Measurements from ENCODE around the gene SECISBP2L.

The SECISBP2L gene

DNA sequence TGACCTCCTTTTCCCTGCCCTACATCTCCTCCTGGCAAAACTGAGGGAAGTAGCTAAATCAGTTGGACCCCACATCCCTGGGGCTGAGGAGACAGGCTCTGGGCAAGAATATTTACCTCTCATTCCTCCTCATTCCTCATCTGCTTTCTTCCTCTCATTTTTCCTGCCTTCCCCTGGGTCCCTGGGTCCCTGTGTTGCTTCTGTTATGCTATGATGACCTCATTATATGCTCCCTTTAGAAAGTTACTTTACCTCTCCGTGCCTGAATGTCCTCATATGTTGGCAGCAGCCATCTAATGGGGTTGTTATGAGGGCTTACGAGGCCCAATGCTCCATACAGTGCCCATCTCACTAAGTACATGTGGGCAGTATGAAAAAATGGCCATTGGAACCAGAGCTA lies 81.3 kb downstream of the SECISBP2L start:
- DNase-seq (ENCODE audit: low read depth in 2 of 2): no peak

DNA sequence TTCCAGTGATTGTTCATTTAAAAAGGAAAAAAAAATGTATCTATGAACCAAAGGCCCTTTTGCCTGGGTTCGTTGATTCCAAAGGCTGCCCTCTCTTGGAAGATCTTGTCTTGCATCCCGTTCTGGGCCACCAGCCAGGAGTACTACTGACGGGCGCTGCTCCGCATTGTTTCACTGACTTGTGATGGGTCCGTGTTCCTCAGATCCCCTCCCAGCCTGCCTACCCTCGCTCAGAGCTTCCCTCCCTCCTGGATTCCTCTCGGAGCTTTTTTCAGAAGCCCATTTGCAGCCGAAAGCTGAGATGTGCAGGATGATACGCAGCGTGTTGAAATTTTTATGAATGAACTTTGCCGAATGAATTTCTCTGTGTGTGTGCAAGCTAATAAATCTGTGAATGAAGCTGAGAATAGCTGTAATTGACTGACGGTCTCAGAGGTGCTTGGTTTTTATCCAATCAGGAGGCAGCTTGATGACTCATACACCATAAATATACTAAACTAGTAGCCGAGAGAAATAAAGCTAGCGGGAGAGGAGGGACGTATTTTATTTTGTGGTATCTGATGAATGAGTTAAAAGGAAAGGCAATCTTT lies 82.6 kb downstream of the SECISBP2L start, which contains the start of gene SHC4:
Gene SHC4 (minus strand): TSS at position 396 of the 590 bp plus-strand sequence. CDS start 904 bp downstream, outside the sequence.
- no peak for DNase-seq (ENCODE audit: low read depth in 2 of 2)

DNA sequence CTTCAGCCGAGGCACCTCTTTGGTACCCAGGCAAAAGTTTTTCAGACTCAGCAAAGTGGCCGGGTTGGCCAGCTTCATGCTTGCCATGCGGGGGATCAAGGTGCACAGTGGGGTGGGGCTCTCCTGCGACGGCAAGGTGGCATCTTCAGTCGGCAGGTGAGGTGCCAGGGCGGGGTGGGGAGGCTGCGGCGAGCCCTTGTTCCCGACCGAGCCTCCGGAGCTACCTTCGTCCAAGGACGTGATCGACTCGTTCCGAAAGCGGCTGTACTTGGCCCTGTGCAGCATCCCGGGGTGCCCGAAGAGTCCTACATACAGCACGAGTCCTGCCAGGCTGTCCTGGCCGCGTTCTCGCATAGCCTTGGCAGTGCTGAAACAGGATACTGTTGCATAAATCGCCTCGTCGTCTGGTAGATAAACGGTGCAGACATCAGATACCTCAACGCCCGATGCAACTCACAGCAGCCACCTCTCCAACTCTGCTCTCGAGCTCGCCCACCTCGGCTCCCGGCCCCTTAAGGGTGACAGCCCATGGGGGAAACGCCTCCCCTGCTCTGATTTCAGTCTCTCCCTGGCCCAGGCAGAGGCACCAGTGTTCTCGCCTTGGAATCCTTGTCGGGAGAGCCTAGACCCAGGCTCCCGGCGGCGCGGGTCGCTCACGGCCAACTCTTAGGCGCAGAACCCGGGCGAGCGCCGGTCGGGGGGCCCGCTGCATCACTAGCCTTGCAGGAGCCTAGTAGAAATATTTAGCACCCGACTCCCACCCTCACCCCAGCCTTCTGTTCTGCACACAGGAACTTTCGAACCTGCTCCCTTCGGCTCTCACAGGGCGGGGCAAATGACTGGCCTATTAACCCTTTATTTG lies 83.4 kb downstream of the SECISBP2L start:
- DNase-seq (ENCODE audit: low read depth in 2 of 2): no peak

DNA sequence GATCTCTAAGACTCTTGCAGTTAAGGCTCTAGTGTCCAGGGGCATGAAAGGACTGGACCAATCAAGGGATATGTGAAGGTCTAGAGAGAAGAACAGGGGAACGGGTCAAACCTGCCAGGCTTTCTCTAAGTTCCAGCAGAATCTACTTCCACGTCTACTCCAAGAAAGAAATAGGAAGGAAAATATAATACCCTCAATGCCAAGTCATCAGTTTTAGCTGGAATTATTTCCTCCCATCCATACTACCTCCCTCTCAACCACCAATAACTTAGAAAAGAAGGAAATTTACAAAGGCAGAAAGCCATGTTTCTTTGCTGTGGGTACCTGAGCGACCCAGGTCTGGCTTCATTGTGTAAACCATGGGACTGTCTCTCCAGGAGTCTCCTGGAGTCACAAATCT lies 90.3 kb downstream of the SECISBP2L start:
- DNase-seq (ENCODE audit: low read depth in 2 of 2): no peak

DNA sequence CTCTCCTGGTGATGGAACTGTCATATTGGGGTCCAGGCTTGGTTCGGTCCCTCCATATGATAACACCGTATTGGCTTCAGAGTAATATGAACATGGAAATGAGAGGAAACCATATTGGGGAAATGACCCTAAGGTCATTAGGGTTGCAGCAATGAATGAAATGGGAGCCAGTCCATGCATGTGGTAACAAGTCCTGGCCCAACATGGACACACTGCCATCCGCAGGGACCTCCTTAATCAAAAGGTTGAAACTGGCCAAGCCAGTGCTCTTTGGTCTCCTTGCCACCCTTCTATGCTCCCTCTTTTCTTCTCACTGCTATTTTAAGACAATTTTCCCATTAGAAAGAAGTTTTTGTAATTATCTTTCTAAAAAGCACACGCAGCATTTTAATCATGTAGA lies 90.9 kb downstream of the SECISBP2L start:
- DNase-seq (ENCODE audit: low read depth in 2 of 2): no peak

DNA sequence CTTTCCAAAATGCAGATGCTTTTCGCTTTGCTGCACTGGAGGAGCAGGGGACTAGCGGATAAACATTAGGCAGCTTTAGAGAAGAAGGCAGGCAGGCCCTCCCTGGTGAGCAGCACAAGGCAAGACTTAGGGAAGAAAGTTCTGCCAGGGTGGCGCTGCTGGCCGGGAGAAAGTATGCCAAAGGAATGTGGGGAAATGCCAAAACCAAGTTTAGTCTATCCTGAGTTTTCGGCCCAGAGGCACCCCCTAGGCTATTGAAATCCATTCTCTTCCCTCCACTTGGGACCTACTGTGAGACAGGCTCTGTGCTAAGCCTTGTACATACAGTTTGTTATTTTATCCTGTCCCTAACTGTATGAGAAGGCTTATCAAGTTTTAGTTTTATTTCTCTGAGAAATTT lies 91.7 kb downstream of the SECISBP2L start:
- no peak for DNase-seq (ENCODE audit: low read depth in 2 of 2)

DNA sequence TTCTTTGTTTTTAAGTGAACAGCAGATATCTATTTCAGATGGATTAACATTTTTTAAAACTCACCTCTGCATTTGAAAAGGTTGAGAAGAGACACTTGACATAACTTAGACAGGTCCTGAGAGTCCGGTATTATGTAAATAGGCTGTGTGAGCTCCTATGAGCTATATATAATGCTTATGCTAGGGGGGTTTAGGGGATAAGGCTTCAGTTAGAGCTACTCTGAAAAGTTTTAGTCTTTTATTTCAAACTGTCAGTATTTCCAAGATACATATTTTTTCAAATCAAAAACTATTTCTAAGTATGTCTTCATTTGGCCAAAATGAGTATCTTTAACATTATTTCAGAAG lies 99.4 kb downstream of the SECISBP2L start:
- no peak for DNase-seq (ENCODE audit: low read depth in 2 of 2)

DNA sequence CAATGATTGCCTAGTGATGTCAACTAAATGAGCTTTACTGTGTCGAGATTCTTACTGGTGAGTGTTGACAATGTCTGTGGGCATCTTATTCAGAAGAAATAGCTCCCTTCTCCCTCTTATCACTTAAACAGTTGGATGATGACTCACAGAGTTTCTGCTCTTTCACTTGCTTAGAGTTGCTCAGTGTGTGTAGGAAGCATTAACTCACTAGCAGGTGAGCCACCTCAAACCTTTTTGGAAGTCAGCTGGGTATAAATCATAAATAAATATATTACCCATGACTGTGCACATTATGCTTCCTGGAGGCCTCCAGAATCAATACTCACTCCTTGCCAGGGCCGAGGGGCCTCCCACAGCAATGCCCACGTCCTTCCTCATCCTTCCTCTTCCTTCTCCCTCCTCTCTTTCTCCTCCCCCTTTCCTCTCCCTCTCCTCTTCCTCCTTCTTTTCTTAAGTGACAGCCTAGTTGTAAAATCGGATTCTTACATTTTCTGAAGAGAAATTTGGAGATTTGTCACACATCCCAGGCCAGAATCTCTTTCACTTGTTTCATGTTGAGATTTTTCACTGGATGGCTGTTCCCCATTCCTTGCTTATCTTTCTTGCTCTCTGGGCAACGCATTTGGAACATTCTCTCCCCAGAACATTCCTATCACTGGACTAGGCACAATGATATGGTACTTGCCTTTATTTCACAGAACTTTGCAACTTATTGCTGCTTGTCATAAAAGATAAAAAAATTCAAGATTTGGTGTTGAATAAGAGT lies 100.0 kb downstream of the SECISBP2L start:
- no peak for DNase-seq (ENCODE audit: low read depth in 2 of 2)

DNA sequence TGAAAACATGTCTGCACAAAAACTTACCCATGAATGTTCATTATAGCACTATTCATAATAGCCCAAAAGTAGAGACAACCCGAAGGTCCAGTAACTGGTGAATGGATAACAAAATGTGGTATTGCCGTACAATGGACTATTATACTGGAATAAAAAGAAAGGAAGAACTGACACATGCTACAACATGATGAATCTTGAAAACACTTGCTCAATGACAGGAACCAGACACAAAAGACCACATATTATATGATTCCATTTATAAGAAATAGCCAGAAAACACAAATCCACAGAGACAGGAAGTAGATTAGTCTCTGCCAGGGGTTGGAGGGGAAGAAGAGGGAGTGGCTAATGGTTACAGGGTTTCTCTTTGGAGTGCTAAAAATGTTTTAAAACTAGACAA lies 100.9 kb downstream of the SECISBP2L start:
- no peak for DNase-seq (ENCODE audit: low read depth in 2 of 2)

DNA sequence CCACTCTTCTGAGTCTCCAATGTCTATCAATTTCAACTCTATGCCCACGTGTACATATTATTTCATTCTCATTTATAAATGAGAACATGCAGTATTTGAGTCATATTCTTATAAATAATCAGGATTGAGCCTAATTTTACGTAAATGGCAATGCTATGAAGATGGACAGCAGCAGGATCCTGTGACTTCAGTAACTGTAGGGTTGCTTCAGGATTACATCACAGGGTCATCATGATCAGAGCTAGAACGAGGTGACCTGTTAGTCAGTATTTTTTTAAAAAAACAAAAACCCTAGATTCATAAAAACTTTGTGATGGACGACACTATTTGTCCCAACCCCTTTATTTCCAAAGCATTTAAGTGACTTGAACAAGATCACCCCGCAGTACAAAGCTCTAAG lies 104.3 kb downstream of the SECISBP2L start:
- DNase-seq (ENCODE audit: low read depth in 2 of 2): no peak

DNA sequence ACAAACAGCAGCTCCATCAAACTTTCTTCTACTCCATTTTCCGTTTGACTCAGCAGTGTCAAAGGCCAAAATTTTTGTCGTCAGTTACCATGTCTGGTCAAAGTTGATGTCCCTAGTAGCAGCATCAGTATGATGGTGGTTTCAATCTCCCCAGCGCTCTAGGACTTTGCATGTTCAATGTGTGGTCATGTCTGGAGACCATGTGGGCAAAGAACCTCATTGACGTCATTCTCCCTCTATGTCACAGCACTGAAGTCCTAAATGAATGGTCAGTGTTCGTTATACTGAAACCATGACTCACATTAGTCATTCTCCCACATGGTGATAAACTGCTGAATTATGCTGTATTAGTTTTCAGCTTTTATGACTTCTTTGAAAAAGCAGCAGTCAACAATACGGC lies 105.7 kb downstream of the SECISBP2L start:
- no peak for DNase-seq (ENCODE audit: low read depth in 2 of 2)

DNA sequence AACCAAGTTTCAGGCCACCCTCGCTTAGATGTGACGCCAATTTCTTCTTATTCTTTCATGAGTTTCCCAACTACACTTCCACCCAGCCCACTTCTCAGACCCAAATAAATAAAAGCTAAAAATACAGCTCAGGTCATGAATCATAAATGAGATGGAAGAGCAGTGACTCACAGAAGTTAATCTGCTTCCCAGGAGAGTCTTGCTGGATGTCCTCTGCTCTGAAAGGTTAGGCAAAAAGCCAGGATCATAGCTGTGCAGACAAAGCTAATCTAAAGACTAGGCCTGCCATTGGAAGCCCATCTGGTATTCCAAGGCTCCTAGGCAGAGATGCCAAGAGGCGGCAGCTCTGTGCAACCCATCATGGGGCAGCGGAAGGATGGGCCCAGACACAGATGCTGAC lies 106.6 kb downstream of the SECISBP2L start:
- DNase-seq (ENCODE audit: low read depth in 2 of 2): no peak
